HG03108 (cell line): ENCODE results near the gene SDHAF4.
"Not testable (repeated sequence)": the region's sequence is repeated elsewhere in the genome, so short reads cannot be mapped to it uniquely, and the experiment has no call there.

Experiments
- ATAC-seq: cut with Tn5 transposase; IDR thresholded peaks from one replicate; pipeline ENCODE4 v1.9.1; 2021; ENCODE audit warnings: moderate library complexity; ENCODE audit not compliant: unreplicated experiment

Gene SDHAF4

DNA sequence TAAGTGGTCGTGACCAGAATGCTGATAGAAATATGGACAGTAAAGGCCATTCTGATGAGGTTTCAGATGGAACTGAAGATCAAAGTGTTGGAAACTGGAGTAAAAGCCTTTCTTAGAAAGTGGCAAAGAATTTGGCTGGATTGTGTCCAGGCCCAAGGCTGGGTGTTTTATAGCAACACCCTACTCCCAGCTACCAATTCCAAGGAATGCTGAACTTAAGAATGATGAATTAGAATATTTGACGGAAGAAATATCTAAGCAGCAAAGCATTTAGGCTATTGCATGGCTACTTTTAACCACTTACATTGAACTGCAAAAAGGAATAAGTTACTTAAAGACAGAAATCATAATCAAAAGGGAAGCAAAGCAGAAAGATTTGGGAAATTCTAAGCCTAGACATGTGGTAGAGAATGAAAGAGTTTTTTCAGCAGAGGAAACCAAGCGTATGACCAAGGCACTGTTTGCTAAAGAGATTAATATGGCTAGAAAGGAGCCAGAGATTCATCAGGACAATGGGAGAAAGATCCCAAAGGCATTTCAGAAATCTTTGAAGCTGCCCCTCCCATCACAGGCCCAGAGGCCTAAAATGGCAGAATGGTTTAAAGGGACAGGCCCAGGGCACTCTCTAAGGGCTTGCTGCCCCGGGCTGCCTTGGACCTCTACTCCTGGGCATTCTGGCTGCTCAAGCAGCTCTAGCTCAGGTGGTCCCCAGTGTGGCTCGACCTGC, 25.8 kb downstream of the SDHAF4 start:
- ATAC-seq: no peak

DNA sequence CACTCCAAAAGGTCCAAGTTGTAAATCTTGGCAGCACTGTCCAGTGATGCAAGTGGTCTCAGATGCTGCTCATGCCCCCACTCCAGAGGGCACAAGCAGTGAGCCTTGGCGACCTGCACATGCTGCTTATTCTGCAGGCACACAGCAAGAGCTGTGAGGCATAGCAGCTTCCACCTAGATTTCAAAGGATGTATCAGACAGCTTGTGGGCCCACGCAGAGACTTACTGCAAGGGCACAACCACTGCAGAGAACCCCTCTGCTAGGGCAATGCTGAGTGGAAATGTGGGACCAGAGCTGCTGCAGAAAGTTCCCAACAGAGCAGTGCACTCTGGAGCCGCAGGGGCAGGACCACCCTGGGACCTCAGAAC, 26.4 kb downstream of the SDHAF4 start:
- ATAC-seq: no peak

DNA sequence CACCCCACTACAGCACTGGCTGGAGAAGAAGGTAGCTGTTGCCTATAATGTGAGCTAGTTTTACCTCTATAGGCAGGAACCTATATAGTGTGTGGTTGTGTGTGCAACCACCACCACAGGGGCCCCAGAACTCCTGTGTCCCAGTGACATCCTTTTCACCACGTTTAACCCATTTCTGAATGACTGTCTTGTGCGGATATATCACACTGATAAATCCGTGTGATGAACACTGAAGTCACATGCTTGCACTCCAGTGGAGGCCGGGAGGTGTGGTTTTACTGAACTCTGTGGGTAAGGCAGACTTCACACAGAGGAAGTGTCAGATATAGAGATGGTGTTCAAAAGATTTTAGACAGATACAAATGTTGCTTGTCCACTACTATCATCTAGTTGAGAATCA, 32.5 kb downstream of the SDHAF4 start:
- ATAC-seq: no peak

DNA sequence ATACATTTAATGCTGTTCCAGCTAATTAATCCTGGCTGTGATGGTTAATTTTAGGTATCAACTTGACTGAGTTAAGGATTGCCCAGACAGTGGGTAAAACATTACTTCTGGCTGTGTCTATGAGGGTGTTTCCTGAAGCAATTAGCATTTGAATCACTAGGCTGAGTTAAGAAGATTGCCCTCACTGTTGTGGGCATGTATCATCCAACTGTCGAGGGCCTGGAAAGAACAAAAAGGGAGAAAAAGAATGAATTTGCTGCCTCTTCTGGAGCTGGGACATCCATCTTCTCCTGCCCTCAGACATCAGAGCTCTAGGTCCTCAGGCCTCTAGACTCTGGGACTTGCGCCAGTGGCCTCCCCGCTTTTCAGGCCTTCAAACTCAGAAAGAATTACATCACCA, 34.3 kb downstream of the SDHAF4 start:
- no peak for ATAC-seq

DNA sequence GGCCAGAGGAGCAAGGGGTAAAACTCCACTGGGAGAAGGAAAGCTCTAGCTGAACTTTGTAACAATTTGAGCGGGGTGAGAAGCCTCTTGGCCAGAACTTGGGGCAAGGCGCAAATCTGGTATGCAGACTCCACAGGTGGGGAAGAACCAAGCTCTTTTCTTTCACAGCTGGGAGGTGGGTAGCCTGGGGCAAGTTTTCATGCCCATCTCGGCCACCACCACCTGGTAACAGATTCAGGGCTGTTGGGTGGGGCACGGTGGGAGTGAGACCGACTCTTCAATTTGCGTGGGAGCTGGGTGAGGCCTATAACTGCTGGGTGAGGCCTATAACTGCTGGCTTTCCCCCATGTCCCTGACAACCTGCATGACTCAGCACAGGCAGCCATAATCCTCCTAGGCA, 37.5 kb downstream of the SDHAF4 start:
- no peak for ATAC-seq

DNA sequence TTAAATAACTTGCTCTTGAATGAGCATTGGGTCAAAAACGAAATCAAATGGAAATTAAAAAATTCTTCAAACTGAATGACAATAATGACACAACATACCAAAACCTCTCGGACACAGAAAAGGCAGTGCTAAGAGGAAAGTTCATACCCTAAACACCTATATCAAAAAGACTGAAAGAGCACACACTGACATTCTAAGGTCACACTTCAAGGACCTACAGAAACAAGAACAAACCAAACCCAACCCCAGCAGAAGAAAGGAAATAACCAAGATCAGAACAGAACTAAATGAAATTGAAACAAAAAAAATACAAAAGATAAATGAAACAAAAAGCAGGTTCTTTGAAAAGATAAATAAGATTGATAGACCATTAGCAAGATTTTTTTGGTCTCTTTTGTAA, 40.6 kb downstream of the SDHAF4 start:
- ATAC-seq: not testable (repeated sequence)

DNA sequence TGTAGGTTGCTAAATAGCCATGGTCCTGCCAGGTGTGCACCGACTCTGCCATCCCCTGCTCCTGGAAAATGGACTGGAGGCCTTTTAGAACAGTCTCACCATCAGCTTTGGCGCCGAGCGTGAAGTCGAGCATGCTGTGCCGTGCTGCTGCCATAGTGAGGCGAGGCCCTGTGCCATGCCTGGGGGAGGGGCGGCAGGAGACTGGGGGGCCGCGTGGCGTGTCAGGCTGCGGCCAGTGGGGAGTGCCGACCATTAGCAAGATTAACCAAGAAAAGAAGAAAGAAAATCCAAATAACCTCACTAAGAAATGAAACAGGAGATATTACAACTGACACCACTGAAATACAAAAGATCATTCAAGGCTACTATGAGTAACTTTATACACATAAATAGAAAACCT, 42.5 kb downstream of the SDHAF4 start:
- ATAC-seq: not testable (repeated sequence)

DNA sequence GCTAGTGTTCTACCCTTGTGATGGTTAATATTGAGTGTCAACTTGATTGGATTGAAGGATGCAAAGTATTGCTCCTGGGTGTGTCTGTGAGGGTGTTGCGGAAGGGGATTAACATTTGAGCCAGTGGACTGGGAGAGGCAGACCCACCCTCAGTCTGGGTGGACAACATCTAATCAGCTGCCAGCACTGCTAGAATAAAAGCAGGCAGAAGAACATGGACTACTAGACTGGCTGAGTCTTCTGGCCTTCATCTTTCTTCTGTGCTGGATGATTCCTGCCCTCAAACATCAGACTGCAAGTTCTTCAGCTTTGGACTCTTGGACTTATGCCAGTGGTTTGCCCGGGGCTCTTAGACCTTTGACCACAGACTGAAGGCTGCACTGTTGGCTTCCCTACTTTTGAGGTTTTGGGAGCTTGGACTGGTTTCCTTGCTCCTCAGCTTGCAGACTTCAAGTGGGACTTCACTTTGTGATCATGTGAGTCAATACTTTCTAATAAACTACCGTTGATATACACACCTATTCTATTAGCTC, 50.1 kb downstream of the SDHAF4 start:
- no peak for ATAC-seq

DNA sequence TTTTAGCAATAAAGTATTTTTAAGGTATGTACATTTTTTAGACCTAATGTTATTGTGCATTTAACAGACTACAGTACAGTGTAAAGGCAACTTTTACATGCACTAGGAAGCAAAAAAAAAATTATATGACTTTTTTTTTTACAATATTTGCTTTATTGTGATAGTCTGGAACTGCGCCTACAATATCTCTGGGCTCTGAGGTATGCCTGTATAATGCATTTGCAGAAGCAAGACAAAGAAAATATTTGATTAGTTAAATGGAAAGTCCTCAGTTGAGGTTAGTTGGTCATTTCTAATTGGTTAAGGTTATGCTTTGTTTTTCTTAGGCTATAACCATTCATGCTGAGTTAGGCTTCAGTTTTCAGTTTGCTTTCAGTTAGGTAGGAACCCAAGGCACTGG, 54.0 kb downstream of the SDHAF4 start:
- no peak for ATAC-seq

DNA sequence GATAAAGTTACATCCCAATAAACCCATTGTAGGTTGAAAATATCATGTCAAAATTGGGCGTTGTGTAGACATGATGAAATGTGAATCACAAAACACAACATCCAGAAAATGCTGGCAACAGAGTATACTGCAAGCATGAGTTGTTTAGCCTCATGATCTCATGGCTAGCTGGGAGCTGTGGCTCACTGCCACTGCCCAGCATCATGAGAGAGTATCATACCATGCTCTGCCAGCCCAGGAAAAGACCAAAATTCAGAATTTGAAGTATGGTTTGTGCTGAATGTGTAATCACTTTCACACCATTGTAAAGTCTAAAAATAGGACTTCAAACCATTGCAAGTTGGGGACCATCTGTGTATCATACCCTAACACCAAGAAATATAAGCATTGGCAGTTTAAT, 55.7 kb downstream of the SDHAF4 start:
- no peak for ATAC-seq

DNA sequence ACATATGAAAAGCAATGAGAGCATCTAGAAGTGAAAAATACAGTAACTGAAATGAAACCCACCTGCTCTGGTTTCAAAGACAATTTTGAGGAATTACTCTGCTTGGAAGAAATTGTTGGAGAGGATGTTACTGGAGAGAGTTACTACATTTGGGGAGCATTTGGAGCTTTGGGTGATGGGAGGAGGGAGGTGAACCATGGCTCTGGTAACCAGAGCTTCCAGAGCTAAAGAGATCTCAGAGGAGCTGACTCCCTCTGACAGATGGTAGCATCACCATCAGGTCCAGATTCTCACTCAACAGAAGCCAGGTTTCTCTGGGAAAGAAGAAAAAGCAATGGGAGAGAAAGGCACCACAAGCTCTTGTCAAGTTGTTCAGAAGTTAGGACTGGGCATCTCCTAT, 58.7 kb downstream of the SDHAF4 start:
- ATAC-seq: no peak

DNA sequence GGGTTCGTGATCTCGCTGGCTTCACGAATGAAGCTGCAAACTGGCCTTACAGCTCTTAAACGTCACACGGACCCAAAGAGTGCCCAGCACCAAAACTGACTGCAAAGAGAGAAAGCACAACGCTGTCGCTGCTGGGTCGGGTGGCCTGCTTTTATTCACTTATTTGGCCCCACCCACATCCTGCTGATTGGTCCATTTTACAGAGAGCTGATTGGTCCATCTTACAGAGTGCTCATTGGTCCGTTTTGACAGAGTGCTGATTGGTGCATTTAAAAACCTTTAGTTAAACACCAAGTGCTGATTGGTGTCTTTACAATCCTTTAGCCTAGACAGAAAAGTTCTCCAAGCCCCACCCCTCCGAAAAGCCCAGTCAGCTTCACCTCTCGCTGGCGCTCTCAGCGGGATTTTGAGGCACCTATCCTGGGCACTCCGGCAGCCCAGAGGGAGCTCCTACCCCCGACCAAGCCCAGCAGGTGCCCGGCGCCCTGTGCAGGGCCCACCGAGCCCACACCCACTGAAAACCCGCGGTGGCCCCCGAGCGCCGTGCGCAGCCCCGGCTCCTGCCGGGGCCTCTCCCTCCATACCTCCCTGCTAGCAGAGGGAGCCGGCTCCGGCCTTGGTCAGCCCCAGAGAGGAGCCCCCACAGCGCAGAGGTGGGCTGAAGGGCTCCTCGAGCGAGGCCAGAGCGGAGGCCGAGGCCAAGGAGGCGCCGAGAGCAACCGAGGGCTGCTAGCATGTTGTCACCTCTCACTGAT, 60.9 kb downstream of the SDHAF4 start:
- no peak for ATAC-seq

DNA sequence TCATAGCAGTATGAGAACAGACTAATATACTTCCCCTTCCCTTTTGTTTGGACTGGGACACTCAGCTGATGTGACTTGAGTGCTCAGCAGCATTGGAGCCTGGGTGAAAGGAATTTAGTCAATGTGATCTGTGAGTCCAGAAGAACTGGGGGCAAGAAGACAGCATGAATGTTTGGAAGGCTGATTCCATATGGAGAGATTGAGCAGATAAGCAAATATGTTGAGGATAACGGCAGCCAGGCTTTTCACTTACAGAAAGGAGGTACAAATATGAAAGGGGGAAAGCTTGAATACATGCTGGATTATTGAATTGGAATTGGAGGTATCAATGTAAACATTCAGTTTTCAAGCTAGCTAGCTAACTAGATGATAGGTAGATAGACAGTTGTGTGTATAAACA, 63.2 kb downstream of the SDHAF4 start:
- ATAC-seq: no peak

DNA sequence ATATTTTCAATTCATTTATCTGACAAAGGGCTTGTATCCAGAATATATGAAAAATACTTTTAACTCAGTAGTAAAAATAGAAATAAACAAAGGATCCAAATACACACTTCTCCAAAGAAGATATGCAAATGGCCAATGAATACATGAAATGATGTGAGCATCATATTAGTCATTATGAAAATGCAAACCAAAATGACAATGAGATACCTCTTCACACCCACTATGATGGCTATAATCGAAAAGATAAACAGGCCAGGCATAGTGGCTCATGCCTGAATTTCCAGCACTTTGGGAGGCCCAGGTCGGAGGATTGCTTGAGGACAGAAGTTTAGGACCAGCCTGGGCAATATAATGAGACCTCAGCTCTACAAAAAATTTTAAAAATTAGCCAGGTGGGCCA, 67.1 kb downstream of the SDHAF4 start:
- no peak for ATAC-seq

DNA sequence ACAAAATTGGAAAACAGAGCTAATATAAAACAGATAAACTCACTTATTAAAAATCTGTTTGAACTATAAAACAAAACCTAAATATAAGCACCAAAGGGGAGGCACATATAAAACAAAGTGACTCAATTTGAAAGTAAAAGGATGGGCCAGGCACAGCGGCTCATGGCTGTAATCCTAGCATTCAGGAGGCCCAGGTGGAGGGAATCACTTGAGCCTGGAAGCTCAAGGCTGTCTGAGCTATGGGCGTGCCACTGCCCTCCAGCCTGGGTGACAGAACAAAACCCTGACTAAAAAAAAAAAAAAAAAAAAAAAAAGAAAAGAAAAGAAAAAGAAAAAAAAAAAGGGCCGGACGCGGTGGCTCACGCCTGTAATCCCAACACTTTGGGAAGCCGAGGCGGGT, 69.9 kb downstream of the SDHAF4 start:
- no peak for ATAC-seq

DNA sequence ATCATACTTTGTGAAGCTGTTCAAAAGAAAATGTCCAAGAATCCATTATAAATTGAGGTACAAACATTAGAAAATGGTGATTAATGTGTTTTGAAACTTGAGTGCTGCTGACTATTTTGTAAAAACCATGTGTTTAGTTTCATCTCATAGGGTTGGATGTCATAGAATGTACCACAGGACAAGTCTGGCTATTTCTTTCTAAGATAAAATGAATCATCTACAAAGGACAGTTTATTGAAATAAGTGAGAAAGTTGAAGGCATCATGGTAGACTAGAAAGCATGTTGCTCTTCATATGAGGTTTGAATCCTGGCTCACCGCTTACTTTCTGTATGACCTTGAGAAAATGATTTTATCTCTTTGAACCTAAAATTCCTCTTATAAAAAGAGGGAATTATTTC, 71.7 kb downstream of the SDHAF4 start:
- no peak for ATAC-seq
